Measurements from ENCODE around the gene BBLN.

Gene BBLN

GRCh38 chr9:128192601-128193371 is 32.7 kb downstream of the BBLN start:
- peak; percentile 86 for DNase-seq

GRCh38 chr9:128193469-128194096 is 33.5 kb downstream of the BBLN start:
- DNase-seq = no peak

GRCh38 chr9:128201441-128202369 is 41.6 kb downstream of the BBLN start:
- DNase-seq = no peak

- DNase-seq = no peak
These were observed 42.6 kb downstream of the BBLN start for GRCh38 chr9:128202648-128203023.

- peak; percentile 42 for DNase-seq
These were observed 43.1 kb downstream of the BBLN start, which contains the start of gene DNM1 for GRCh38 chr9:128203024-128203706. TSS of gene DNM1 (plus strand) at chr9:128203379. CDS start at chr9:128203471, 92 bp downstream.

- peak; percentile 21 for DNase-seq
These were observed 43.9 kb downstream of the BBLN start for GRCh38 chr9:128203707-128204551.

GRCh38 chr9:128204858-128205257 is 44.8 kb downstream of the BBLN start:
- no peak for DNase-seq

- no peak for DNase-seq
These were observed 45.4 kb downstream of the BBLN start for GRCh38 chr9:128205296-128205944.

- no peak for DNase-seq
These were observed 46.4 kb downstream of the BBLN start for GRCh38 chr9:128206484-128206883.

- DNase-seq = no peak
These were observed 47.1 kb downstream of the BBLN start for GRCh38 chr9:128206916-128207910.

- DNase-seq = no peak
These were observed 48.3 kb downstream of the BBLN start for GRCh38 chr9:128208386-128208785.

GRCh38 chr9:128208946-128209669 is 49.0 kb downstream of the BBLN start:
- DNase-seq = no peak

GRCh38 chr9:128211186-128211980 is 51.3 kb downstream of the BBLN start:
- no peak for DNase-seq

- DNase-seq = no peak
These were observed 51.9 kb downstream of the BBLN start for GRCh38 chr9:128211981-128212281.
